Natural killer cell (primary cell): ENCODE results near the gene MAPRE2. TPM values are rescaled to one million over a fixed set of nuclear protein-coding genes. Genes with fewer than 3 reads are reported as not detected.

Experiments
- ATAC-seq, 3 donors: fragments of 150-1000 bp in 2 of 3; fragments of 200-7000 bp in 1 of 3; cut with Tn5 transposase; 1 replicate in 1 of 3; 2 replicates in 2 of 3; pipeline ENCODE4 v1.10.0; 2021; ENCODE audit warnings: mild to moderate bottlenecking in 2 of 3, moderate library complexity in 2 of 3
- DNase-seq, 2 donors: peaks; one replicate each; pipeline versions ENCODE4 v3.0.0 to v3.0.0-alpha.2; 2013 to 2021; ENCODE audit warnings: mixed read lengths in 1 of 2
- H3K27ac ChIP-seq: one replicate; pipeline ENCODE4 v1.5.1; 2013; ENCODE audit warnings: mild to moderate bottlenecking, low read length
- H3K27me3 ChIP-seq: one replicate; pipeline ENCODE4 v1.6.1; 2013; ENCODE audit warnings: low read length; ENCODE audit not compliant: control insufficient read depth, insufficient read depth
- H3K36me3 ChIP-seq: one replicate; pipeline ENCODE4 v1.6.1; 2013; ENCODE audit warnings: low read length; ENCODE audit not compliant: control insufficient read depth, insufficient read depth
- H3K4me1 ChIP-seq: one replicate; pipeline ENCODE4 v1.6.1; 2013; ENCODE audit warnings: low read length; ENCODE audit not compliant: control insufficient read depth, insufficient read depth
- H3K4me3 ChIP-seq: one replicate; pipeline ENCODE4 v1.5.1; 2013; ENCODE audit warnings: low read length
- H3K9me3 ChIP-seq: one replicate; pipeline ENCODE4 v1.6.1; 2013; ENCODE audit warnings: low read length; ENCODE audit not compliant: control insufficient read depth, insufficient read depth
- H3K27ac Mint-ChIP-seq, 2 donors: one replicate each; pipeline ENCODE4 v1.8.0; 2022; ENCODE audit warnings: mild to moderate bottlenecking in 2 of 2, mixed read lengths in 2 of 2, moderate library complexity in 1 of 2
- H3K27me3 Mint-ChIP-seq, 2 donors: one replicate each; pipeline ENCODE4 v1.8.0; 2022; ENCODE audit warnings: low read depth in 2 of 2, mixed read lengths in 2 of 2
- H3K36me3 Mint-ChIP-seq: one replicate; pipeline ENCODE4 v1.8.0; 2022; ENCODE audit warnings: mixed read lengths
- H3K4me1 Mint-ChIP-seq, 2 donors: one replicate each; pipeline ENCODE4 v1.8.0; 2022; ENCODE audit warnings: mixed read lengths in 2 of 2
- H3K4me3 Mint-ChIP-seq: one replicate; pipeline ENCODE4 v1.8.0; 2022; ENCODE audit warnings: mild to moderate bottlenecking, moderate library complexity, mixed read lengths
- H3K9me3 Mint-ChIP-seq, 2 donors: one replicate each; pipeline ENCODE4 v1.8.0; 2022; ENCODE audit warnings: mixed read lengths in 2 of 2
- WGBS: methylation state at CpG from one replicate; pipeline ENCODE4 v1.1.7; 2013; ENCODE audit warnings: missing lambda C conversion rate; ENCODE audit not compliant: insufficient coverage; 5-methylcytosine and 5-hydroxymethylcytosine counted together
- intact Hi-C: fragments of 100-400 bp; cut with micrococcal nuclease; formaldehyde crosslinking; loops from one replicate; pipeline ENCODE4 v1.14.2; 2022
- total RNA-seq, 4 donors: library from RNA; stranded (reverse); fragments of 120-200 nt in 1 of 4; gene quantifications; one replicate each; pipeline versions ENCODE4 v1.2.3 to v1.2.4, GENCODE V29; 2013 to 2022
- TF ChIP-seq, protein P1 (sequence below): fragments of 200-600 bp; IDR thresholded peaks from one replicate; pipeline ENCODE4 v1.8.0; 2022; ENCODE audit warnings: antibody characterized with exemption

The MAPRE2 gene
- total RNA-seq, 3 donors from 2014 or later (not counting 1 experiment from before 2014, with no cell fraction given): 159 to 283 (median 207) TPM

DNA sequence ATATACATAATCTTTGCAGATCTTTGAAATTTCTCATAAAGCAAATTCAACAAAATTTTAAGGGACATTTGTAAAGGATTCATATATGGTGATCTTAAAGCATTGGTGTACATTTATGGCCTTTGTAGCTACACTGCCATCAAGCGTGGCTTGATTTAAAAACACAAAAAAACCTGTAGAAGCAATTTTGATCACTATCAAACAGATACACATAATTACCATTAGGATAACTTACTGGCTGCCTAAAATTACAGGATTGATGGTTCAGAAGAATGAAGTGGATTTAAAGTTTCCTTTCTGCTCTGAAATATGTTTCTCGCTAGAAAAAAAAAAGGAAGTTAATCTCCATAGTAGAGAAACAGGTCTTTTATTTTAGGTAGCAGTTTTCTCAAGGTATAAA is 31.4 kb downstream of the MAPRE2 start:
- DNase-seq (no peak), ATAC-seq (no peak)
- Histone ChIP-seq H3K4me3 (no peak overlapping the region), H3K27ac (no peak overlapping the region), H3K9me3 (no peaks in the 10 kb centered on the region), H3K36me3 (peaks cover 22% of the 10 kb centered on the region), H3K27me3 (no peaks in the 10 kb centered on the region), H3K4me1 (no peaks in the 10 kb centered on the region)
- no peak overlapping the region for H3K4me3 Mint-ChIP-seq
- H3K9me3 Mint-ChIP-seq: no peaks in the 10 kb centered on the region
- H3K36me3 Mint-ChIP-seq: no peaks in the 10 kb centered on the region
- no CpG with 5 or more reads among the region's 2 CpGs for WGBS
- intact Hi-C loops: loop anchor here (5.0 kb wide), 1 partner anchor 45 kb away; no protein-coding TSS in a partner anchor
- peaks cover 77 to 89% of the 10 kb centered on the region in 2 donors for H3K4me1 Mint-ChIP-seq
- H3K27me3 Mint-ChIP-seq: no peaks in the 10 kb centered on the region
- peak overlapping the region; percentile 86 to 87 for H3K27ac Mint-ChIP-seq
- TF ChIP-seq, protein P1, sequence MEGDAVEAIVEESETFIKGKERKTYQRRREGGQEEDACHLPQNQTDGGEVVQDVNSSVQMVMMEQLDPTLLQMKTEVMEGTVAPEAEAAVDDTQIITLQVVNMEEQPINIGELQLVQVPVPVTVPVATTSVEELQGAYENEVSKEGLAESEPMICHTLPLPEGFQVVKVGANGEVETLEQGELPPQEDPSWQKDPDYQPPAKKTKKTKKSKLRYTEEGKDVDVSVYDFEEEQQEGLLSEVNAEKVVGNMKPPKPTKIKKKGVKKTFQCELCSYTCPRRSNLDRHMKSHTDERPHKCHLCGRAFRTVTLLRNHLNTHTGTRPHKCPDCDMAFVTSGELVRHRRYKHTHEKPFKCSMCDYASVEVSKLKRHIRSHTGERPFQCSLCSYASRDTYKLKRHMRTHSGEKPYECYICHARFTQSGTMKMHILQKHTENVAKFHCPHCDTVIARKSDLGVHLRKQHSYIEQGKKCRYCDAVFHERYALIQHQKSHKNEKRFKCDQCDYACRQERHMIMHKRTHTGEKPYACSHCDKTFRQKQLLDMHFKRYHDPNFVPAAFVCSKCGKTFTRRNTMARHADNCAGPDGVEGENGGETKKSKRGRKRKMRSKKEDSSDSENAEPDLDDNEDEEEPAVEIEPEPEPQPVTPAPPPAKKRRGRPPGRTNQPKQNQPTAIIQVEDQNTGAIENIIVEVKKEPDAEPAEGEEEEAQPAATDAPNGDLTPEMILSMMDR: no peak

DNA sequence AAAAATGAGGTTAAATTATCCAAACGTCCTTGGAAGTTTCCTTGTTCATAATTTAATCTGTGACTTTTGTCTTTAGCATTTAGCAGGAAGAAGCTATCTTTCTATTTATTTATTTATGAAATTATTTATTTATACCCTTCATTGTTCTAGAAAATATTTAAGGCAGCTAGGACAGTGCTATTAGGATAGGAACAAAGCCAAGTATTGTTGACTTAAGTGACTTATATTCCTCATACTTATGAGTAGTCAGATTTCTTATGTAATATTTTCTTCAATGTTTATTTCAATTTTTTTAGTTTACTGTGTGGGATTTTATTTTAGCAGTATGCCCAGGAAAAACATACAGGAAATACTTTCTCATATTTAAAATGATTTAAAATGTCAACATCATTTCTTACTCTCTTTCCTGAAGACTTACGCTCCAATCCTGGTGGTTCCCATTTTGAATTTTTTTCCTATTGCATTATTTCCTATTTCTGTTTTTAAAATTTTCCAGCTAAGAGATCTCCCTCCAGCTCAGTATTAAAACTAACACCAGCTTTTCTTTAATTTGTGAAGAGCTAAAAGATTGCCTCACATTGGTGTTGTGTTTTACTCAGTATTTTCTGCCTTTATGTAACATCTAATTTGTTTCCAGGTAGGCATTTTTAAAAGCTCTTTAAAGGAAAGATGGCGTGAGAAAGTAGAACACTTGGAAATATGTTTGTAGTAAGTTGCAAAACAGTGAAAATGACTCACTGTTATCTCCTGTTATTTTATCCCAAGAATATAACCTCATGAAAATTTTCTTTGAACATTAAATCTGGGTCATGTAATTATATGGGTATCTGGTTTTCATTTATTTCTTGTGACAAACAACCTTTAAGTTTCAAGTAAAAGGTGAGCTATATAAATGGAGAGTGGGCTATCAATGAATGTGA is 32.2 kb downstream of the MAPRE2 start:
- DNase-seq (no peak), ATAC-seq (no peak)
- 54% methylated on average over 2 of the region's 3 CpGs for WGBS
- TF ChIP-seq, protein P1: no peak
- no peak overlapping the region for H3K4me3 ChIP-seq
- H3K27ac Mint-ChIP-seq: peak overlapping the region; percentile 86 to 87
- H3K27me3 Mint-ChIP-seq: no peaks in the 10 kb centered on the region
- H3K27me3 ChIP-seq: no peaks in the 10 kb centered on the region
- H3K4me3 Mint-ChIP-seq: no peak overlapping the region
- H3K4me1 Mint-ChIP-seq: peaks cover 77 to 81% of the 10 kb centered on the region in 2 donors
- H3K27ac ChIP-seq: no peak overlapping the region
- H3K36me3 ChIP-seq: peaks cover 22% of the 10 kb centered on the region
- intact Hi-C loops: loop anchor here (5.0 kb wide), 1 partner anchor 46 kb away; no protein-coding TSS in a partner anchor
- no peaks in the 10 kb centered on the region for H3K9me3 Mint-ChIP-seq
- H3K9me3 ChIP-seq: no peaks in the 10 kb centered on the region
- H3K36me3 Mint-ChIP-seq: no peaks in the 10 kb centered on the region
- H3K4me1 ChIP-seq: no peaks in the 10 kb centered on the region

- DNase-seq: no peak
- Histone ChIP-seq H3K27me3 (no peaks in the 10 kb centered on the region), H3K9me3 (no peaks in the 10 kb centered on the region), H3K36me3 (peaks cover 27% of the 10 kb centered on the region), H3K4me3 (no peak overlapping the region), H3K27ac (no peak overlapping the region), H3K4me1 (no peaks in the 10 kb centered on the region)
- Mint-ChIP-seq H3K4me3 (no peak overlapping the region), H3K4me1 (peaks cover 81 to 85% of the 10 kb centered on the region in 2 donors), H3K27me3 (no peaks in the 10 kb centered on the region), H3K9me3 (no peaks in the 10 kb centered on the region), H3K36me3 (peaks cover 8% of the 10 kb centered on the region), H3K27ac (peak overlapping the region; percentile 86 to 87)
- peak in 1 of 3 donors; percentile 8 for ATAC-seq
- 86% methylated on average over 1 of the region's 1 CpG for WGBS
- TF ChIP-seq, protein P1: no peak
- intact Hi-C loops: loop anchor here (5.0 kb wide), 1 partner anchor 47 kb away; no protein-coding TSS in a partner anchor
Measured at GRCh38 chr18:35074581-35074980, 33.4 kb downstream of the MAPRE2 start.
